ENCODE data around the gene USP20.

DNA sequence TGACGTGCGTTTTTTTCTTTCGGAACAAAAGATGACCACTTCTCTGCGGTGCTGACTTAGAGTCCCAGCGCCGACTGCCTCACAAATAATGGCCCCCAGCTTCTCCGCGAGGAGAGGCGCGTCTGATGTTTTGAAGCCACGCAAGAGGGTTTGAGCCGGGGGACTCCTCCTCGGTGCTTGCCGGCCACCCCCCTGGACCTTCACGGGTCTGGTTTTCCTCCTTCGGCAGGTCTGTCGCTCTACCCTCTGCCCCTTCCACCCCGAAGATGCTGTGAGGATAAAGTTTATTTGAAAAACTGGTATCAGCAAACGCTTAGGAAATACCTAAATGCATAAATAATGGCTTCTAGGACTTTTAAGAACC, 584 bp downstream of the USP20 start:
- TF ChIP-seq CTCF (IDR thresholded peaks at IDR 0.05 in 2 of 3, conservative IDR thresholded peaks at IDR 0.05 in 1 of 3; ENCODE audit: borderline replicate concordance in 1 of 3, insufficient read depth in 1 of 3, low read depth in 2 of 3, low read length in 2 of 3) = no peak
- TF ChIP-seq POLR2A (IDR thresholded peaks at IDR 0.05; ENCODE audit: borderline replicate concordance, extremely low read depth, insufficient read depth, insufficient read length) = no peak
- no peak for TF ChIP-seq POLR2AphosphoS5 (IDR thresholded peaks at IDR 0.05; ENCODE audit: low read depth, low read length)
- TF ChIP-seq CBX3 (IDR thresholded peaks at IDR 0.05; ENCODE audit: low read depth) = no peak
- no peak for TF ChIP-seq EZH2 (IDR thresholded peaks at IDR 0.05)
- no peak for TF ChIP-seq SIN3A (IDR thresholded peaks at IDR 0.05; ENCODE audit: low read depth)
- no peak for TF ChIP-seq YY1 (IDR thresholded peaks at IDR 0.05; ENCODE audit: extremely low read depth, insufficient replicate concordance, low read depth, low read length)
- TF ChIP-seq SRF (IDR thresholded peaks at IDR 0.05; ENCODE audit: low read depth) = no peak
- TF ChIP-seq TCF7L2 (IDR thresholded peaks at IDR 0.05; ENCODE audit: borderline replicate concordance, extremely low read depth, insufficient read depth, insufficient read length) = no peak
- TF ChIP-seq ZFX (IDR thresholded peaks at IDR 0.05) = no peak
- TF ChIP-seq SP1 (IDR thresholded peaks at IDR 0.05; ENCODE audit: low read depth) = no peak
- no peak for TF ChIP-seq ATF3 (IDR thresholded peaks at IDR 0.05)
- TF ChIP-seq CEBPB (IDR thresholded peaks at IDR 0.05; ENCODE audit: low read depth) = no peak

All from HCT116 (cell line).